Mammary epithelial cell (primary cell): ENCODE data around the gene PTPN7.

Experiments used
- CTCF ChIP-seq, 2 donors: IDR thresholded peaks in 1 of 2; conservative IDR thresholded peaks in 1 of 2; 2 replicates each; pipeline ENCODE4 v1.5.1; 2011 to 2012; ENCODE audit warnings: inconsistent platforms in 2 of 2, low read length in 2 of 2, mild to moderate bottlenecking in 2 of 2, control low read depth in 1 of 2, low read depth in 1 of 2; ENCODE audit not compliant: insufficient read depth in 1 of 2; ENCODE audit errors: extremely low read depth in 1 of 2
- EZH2 ChIP-seq: IDR thresholded peaks from 2 replicates; pipeline ENCODE4 v1.6.1; 2012; ENCODE audit warnings: low read length, inconsistent platforms, borderline replicate concordance

GRCh38 chr1:202151045-202151444, 9.4 kb downstream of the PTPN7 start:
- TF ChIP-seq CTCF (conservative IDR thresholded peaks at IDR 0.05 in 1 of 2, IDR thresholded peaks at IDR 0.05 in 1 of 2; ENCODE audit: extremely low read depth in 1 of 2, insufficient read depth in 1 of 2, low read depth in 1 of 2, low read length in 2 of 2) (no peak), EZH2 (no peak)
